ENCODE results near the gene MOSMO.

The MOSMO gene

GRCh38 chr16:22007509-22008214 lies at the start of gene MOSMO:
TSS of gene MOSMO (plus strand) at chr16:22008111. CDS start at chr16:22008302, 191 bp downstream.
- TF ChIP-seq CTCF (IDR thresholded peaks at IDR 0.05), result no peak

- TF ChIP-seq CTCF (IDR thresholded peaks at IDR 0.05), result no peak
Measured at GRCh38 chr16:21959050-21959449, 48.9 kb upstream of the MOSMO start.

GRCh38 chr16:21962475-21962874 lies 45.4 kb upstream of the MOSMO start:
- no peak for TF ChIP-seq CTCF (IDR thresholded peaks at IDR 0.05)

- TF ChIP-seq CTCF (IDR thresholded peaks at IDR 0.05), result no peak
Measured at GRCh38 chr16:21963887-21964286, 44.0 kb upstream of the MOSMO start.

GRCh38 chr16:21964353-21964752 lies 43.6 kb upstream of the MOSMO start:
- no peak for TF ChIP-seq CTCF (IDR thresholded peaks at IDR 0.05)

GRCh38 chr16:21971856-21972255 lies 36.1 kb upstream of the MOSMO start:
- TF ChIP-seq CTCF (IDR thresholded peaks at IDR 0.05), result no peak

- TF ChIP-seq CTCF (IDR thresholded peaks at IDR 0.05), result no peak
Measured at GRCh38 chr16:21973945-21974344, 34.0 kb upstream of the MOSMO start.

GRCh38 chr16:21980032-21980431 lies 27.9 kb upstream of the MOSMO start:
- no peak for TF ChIP-seq CTCF (IDR thresholded peaks at IDR 0.05)
